ENCODE measurements around the gene FBXW10. TPM values are rescaled to one million over a fixed set of nuclear protein-coding genes. Genes with fewer than 3 reads are reported as not detected.
"Not testable (repeated sequence)": the region's sequence is repeated elsewhere in the genome, so short reads cannot be mapped to it uniquely, and the experiment has no call there.

The FBXW10 gene
- polyA plus RNA-seq, 3 donors = 0.05 to 0.12 TPM; not detected in 1

DNA sequence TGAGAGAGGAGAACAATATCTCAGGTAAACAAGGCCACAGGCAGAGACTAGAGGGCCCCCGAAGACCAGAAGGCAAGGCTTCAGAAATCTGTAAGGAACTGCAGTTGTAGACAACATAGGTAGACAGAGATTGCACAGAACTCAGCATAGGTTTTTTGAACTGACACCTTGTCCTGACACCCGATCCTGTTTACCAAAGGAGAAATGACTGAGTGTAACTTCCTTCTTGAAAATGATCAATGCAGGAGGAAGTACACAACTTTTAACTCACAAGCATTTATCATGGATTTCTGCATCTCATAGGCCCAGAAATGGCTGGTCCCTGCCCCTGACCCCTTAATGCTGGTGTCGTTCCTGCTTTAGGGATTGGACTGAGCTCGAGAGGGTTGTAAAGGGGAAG, 872 bp downstream of the FBXW10 start:
- 41 to 69% (median 48%) methylated on average over 3 to 4 of the region's 4 CpGs for WGBS, 3 donors
- not testable (repeated sequence) for H3K27ac ChIP-seq (ENCODE audit: low read depth, low read length)

DNA sequence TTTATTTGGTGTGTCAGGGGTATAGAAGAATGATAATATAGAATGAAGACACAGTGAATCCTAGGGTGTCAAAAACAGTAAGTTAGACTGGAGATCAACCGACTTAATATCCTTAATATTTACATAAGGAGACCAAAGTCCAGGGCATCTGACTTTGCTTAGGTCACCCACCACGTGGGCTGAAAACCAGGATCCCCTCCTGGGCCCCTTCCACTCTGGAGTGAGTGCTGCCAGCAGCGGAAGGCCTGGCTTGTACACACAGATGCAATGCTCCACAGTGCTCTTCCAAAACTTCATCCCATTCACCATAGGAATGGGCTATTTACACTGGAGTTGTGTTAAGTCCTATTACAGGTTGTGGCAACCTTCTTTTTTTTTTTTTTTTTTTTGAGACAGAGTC, 2.7 kb downstream of the FBXW10 start:
- 50 to 74% (median 52%) methylated on average over 3 of the region's 3 CpGs for WGBS, 3 donors
- H3K27ac ChIP-seq (ENCODE audit: low read depth, low read length) = not testable (repeated sequence)

DNA sequence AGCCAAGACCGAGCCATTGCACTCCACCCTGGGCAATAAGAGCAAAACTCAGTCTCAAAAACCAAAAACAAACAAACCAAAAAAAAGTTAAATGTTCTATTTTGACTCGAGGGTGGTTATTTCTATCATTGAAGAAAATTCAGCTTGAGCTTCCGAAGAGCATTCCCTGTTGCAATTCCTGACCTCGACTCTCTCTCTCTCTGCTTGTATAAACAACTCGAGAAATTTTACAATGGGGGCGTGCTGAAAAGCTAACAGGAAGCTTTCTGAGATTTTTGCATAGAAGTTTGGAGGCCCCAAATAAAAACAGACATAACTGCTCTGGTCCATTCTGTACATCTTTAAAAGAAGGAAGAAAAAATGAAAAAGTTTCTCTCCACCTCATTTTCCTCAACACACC, 3.6 kb downstream of the FBXW10 start:
- 64 to 69% (median 64%) methylated on average over 5 to 6 of the region's 6 CpGs for WGBS, 3 donors
- H3K27ac ChIP-seq (ENCODE audit: low read depth, low read length) = not testable (repeated sequence)

DNA sequence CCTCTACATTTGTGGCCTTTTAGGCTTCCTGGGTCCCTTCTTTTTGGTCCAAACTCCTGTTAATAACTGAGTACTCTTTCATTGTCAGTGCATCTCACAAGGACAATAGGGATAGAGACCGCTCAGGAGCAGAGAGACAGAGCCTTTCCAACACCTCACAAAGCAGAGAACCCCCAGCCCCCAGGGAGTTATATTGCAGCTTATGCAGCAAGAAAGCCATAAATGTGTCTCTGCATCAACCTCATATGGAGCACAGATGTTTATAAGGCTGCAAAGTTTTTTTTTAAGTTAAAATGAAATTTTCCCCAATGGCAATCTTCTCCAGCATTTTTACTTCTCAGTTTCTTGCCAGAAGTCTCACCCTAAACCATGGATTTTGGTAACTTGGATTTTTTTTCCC, 6.4 kb downstream of the FBXW10 start:
- 82 to 86% (median 85%) methylated on average over 1 of the region's 1 CpG for WGBS, 3 donors
- H3K27ac ChIP-seq (ENCODE audit: low read depth, low read length) = not testable (repeated sequence)

DNA sequence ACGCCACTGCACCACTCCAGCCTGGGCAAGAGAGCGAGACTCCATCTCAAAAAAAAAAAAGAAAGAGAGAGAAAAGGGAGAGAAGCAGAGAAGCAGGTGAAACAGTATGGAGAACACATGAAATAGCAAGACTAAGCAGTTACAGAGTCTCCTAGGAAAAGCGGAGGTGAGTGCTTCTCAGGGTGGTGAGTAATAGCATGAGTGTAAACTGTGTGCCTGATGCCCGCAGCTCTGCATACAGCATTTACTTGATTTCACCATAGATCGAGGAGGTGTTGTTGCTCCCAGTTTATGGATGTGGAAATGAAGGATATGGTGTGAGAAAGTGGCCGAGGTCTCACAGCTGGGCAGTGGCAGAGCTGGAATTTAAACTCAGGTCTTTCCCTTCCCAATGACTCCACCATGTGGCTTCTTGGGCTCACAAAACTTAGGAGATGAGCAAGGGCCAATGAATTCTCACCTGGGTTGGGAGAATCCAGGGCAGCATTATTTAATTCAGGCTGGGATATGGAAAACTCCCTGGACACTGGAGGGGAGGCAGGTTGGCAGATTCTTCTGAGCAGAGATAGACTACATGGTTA, 10.1 kb downstream of the FBXW10 start:
- H3K27ac ChIP-seq (ENCODE audit: low read depth, low read length) = not testable (repeated sequence)
- 74 to 89% (median 80%) methylated on average over 5 of the region's 6 CpGs for WGBS, 3 donors

DNA sequence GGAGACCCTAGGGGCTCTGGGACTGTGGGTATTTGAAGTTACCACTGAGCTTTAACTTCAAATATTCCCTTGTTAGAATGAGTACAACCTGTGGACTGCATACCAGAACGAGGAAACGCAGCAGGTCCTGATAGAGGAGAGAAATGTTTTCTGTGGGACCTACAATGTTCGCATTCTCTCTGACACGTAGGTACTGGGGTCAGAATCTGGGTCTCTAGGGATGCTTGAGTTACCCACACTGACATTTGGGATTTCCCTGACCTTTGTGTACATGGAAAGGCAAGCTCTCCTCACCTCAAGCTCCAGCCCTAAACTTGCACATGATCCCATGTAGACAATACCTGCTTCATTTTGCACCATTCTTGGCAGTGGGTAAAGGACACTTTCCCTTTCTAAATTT, 12.1 kb downstream of the FBXW10 start:
- 73 to 85% (median 82%) methylated on average over 4 of the region's 4 CpGs for WGBS, 3 donors
- not testable (repeated sequence) for H3K27ac ChIP-seq (ENCODE audit: low read depth, low read length)

DNA sequence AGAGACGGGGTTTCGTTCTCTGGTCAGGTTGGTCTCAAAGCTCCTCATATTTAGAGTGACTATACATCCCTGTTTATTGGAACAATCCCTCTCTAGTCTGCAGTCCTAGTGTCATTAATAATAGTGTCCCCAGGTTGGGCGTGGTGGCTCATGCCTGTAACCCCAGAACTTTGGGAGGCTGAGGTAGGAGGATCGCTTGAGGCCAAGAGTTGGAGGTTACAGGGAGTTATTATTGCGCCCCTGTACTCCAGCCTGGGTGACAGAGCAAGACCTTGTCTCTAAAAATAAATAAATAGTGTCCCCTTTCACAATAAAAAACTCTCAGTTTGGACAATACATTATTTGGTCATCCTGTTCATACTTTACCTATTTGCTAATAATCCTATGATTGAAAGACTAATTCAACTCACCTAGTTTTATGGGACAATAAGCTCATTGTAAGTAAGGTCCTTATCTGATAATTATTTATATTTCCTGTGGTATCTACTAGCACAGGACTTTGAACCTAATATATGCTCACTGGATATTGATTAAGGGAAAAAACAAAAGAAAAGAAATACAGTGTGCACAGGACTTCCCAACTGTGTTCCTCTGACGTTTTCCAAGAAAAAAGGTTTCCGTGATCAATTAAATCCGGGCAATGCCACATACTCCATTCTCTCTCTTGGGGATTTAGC, 13.7 kb downstream of the FBXW10 start:
- WGBS, 3 donors = 74 to 92% (median 89%) methylated on average over 8 of the region's 8 CpGs
- not testable (repeated sequence) for H3K27ac ChIP-seq (ENCODE audit: low read depth, low read length)

DNA sequence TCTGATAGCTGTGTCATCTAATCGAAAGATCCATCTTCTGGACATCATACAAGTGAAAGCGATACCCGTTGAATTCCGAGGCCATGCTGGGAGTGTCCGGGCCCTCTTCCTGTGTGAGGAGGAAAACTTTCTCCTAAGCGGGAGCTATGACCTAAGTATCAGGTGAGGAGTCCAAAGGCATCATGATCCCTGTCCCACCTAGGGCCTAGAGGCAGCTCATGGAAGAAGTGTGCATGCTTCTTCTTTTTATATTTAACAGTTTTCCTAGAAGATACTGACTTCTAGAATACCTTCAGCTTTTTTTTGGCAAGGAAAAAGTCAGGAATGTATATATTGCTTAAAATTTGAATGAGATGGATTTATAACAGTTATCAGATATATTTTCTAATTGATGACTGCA, 14.5 kb downstream of the FBXW10 start:
- H3K27ac ChIP-seq (ENCODE audit: low read depth, low read length) = not testable (repeated sequence)
- 89 to 100% (median 95%) methylated on average over 1 to 2 of the region's 6 CpGs for WGBS, 3 donors

DNA sequence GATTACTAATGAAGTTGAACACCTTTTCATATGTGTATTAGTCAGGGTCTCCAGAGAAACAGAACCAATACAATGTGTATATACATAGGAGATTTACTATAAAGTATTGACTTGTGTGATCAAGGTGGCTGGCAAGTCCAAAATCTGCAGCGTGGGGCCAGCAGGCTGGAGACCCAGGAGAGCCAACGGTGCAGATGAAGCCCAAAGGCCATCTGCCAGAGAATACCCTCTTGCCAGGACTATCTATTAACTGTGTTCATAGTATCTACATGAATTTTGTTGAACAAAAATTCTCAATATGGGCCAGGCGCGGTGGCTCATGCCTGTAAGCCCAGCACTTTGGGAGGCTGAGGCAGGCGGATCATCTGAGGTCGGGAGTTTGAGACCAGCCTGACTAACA, 16.4 kb downstream of the FBXW10 start:
- WGBS, 3 donors = 91 to 98% (median 92%) methylated on average over 4 to 6 of the region's 6 CpGs
- not testable (repeated sequence) for H3K27ac ChIP-seq (ENCODE audit: low read depth, low read length)

DNA sequence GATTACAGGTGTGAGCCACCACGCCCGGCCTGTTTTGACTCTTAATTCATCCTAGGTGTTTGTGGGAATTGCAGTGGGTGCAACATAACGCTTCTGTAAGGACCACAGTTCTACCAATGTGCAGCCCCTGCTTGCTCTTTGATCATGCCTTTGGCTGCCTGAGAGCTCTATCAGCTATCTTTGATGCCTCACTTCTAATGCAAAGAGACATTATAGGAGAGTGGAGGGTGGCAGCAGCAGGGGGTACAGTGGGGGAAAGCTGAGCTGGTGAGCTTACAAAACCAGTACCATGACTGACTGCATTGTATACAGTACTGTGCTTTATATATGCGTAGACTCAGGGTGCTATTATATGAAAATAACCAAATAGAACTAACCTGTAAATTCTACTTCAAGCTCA, 26.7 kb downstream of the FBXW10 start:
- H3K27ac ChIP-seq (ENCODE audit: low read depth, low read length) = not testable (repeated sequence)
- WGBS, 3 donors = 84 to 100% (median 91%) methylated on average over 3 of the region's 4 CpGs

DNA sequence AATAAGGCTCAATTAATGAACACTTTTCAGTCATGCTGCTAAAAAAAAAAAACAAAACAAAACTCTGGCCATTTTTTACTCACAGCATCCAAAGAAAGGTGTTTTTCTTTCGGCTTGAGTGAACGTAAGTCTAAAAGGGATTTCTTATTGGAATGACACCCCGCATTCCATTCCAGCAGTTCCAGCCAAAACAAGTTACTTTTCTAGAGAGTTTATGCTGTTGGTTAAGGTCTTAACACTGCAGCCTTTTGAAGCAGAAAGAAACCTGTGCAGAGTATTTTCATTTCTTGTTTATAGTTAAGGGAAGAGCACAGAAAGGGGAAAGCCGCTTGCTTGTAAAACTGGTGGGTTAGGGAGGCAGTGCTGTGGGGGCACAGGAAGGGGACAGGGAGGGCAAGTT, 27.2 kb downstream of the FBXW10 start:
- WGBS, 3 donors = 59 to 79% (median 61%) methylated on average over 4 of the region's 4 CpGs
- H3K27ac ChIP-seq (ENCODE audit: low read depth, low read length) = not testable (repeated sequence)

DNA sequence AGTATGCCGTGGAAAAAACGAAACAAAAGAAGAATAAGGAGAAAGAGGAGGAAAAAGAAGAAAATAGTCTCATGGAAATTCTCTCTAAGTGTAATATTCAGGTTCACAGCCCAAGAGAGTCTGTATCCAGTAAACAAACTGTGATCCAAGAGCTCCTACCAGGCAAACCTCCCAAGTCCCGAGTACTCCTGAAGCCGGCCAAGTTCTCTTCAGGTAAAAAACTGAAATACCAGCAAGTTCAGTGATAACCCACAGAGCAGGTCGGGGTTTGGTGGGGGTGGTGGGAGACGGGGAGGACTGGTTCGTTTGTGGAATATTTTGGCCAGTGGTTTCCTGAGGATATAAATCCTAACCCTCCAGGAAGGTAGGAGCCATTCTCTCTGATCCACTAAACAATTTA, 28.6 kb downstream of the FBXW10 start:
- WGBS, 3 donors = 66 to 85% (median 73%) methylated on average over 7 of the region's 7 CpGs
- no peak overlapping the region for H3K27ac ChIP-seq (ENCODE audit: low read depth, low read length)

DNA sequence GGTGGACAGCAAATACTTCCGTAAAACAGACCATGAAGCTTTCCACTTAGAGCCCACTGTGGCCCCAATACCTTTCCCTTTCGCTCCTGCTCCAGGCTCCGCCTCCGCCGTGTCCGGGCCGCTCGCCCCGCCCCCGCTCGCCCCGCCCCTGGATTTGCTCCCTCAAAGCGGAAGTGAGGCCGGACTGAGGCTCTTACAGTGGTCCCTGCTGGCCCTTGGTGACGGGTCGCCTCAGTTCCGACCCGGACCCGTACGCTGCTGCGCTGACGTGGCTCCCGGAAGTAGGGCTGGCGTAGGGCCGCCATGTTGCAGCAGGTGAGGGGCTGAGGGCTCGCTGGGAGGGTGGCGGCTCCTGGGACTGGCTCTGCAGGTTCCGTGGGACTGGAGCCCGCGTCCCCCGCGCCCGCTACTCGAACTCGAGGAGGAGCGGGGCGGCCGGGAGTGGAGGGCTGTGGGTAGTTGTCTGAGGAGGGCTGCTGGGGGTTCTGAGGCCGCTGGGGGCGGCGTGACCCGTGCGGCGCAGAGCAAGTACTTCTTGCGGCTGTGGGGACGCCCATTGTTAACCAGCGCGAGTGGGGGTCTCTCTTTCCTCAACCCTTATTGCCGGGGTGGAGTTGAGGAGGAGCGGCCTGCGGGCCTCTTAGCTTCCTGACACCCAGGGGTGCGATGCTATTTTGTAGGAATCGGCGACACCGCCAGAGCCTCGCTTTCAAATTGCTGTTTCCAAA, 37.3 kb downstream of the FBXW10 start, which contains the start of gene TVP23B:
Gene TVP23B, plus strand, starts transcription at position 193 of the 728 bp plus-strand sequence. Its CDS starts 111 bp downstream, at position 304.
- not testable (repeated sequence) for H3K27ac ChIP-seq (ENCODE audit: low read depth, low read length)
- 0 to 1% (median 0%) methylated on average over 38 to 53 of the region's 56 CpGs for WGBS, 3 donors

DNA sequence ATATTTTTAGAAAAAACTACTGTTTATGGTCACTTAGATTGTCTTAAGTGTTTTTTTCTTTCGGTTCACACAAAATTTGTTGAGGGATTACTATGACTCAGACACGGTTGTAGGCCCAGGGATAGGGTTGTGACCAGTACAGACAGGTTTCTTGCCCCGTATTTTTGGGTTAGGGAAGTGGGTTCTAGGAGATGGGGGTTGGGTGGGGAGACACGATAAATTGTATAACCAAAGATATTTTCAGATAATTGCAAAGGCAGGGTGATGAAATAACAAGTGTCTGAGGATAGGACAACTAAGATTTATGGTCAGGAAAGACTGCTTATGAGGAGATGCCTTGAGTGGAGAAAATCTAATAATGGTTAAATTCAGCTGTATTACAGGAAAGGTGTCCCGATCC, 38.0 kb downstream of the FBXW10 start:
- not testable (repeated sequence) for H3K27ac ChIP-seq (ENCODE audit: low read depth, low read length)
- WGBS, 3 donors = 8 to 12% (median 8%) methylated on average over 3 of the region's 5 CpGs

DNA sequence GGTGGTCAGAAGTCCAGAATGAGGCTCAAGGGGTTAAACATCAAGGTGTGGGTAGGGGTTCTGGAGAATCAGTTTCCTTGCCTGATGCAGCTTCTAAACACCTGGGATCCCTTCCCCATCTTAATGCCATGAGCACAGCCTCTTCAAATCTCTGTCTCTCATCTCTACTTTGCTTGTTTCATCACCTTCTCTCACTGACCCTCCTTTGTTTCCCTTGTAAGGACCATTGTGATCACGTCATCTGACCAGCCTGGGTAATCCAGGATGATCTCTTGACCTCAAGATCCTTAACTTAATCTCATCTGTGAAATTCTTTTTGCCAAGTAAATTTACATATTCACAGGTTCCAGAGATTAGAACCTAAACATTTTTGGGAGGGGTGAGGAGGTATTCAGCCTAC, 42.1 kb downstream of the FBXW10 start:
- not testable (repeated sequence) for H3K27ac ChIP-seq (ENCODE audit: low read depth, low read length)
- WGBS, 3 donors = 78 to 88% (median 85%) methylated on average over 1 of the region's 1 CpG

DNA sequence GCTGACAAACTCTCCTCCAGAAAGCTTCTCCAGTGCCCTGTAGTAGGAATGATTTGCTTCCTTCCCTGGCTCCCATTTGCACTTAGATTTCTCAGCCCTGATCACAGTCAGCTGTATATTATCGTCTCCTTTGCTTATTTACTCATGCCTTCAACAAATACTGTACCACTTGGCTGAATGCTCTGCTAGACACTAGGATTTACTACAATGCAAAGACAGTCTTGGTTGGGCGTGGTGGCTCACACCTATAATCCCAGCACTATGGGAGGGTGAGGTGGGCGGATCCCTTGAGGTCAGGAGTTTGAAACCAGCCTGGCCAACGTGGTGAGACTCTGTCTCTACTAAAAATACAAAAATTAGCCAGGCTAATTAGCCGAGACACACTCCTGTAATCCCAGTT, 43.0 kb downstream of the FBXW10 start:
- H3K27ac ChIP-seq (ENCODE audit: low read depth, low read length) = not testable (repeated sequence)
- WGBS, 3 donors = 78 to 86% (median 82%) methylated on average over 4 of the region's 5 CpGs

DNA sequence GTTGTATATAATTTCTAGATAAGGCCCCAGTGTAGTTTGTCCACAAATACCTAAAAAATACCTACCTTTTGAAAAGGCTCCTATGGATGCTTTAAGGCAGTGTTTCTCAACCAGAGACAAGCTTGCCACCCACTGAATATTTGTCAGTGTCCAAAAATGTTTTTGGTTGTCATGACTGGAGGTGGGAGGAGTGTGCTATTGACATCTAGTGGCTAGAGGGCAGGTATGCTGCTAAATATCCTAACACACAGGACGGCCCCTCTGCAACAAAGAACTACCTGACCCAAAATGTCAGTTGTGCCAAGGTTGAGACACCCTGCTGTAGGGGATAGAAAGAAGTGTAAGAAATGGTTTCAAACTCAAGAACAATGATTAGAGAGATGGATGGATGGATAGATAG, 47.5 kb downstream of the FBXW10 start:
- 0 to 50% methylated on average over 1 of the region's 1 CpG; no CpG with 5 or more reads in 1 of the 3 donors for WGBS, 3 donors
- not testable (repeated sequence) for H3K27ac ChIP-seq (ENCODE audit: low read depth, low read length)

DNA sequence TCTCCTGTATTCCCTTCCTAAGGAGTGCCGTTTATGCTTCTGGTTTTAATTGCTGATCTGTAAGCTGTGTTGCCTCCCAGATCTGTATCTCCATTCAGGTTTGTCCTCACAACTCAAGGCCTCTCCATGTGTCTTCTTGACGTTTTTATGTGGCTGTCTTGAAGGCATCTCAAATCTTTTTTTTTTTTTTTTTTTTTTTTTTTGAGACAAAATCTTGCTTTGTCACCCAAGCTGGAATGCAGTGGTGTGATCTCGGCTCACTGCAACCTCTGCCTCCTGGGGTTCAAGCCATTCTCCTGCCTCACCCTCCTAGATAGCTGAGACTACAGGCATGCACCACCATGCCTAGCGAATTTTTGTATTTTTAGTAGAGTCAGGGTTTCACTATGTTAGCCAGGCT, 51.0 kb downstream of the FBXW10 start:
- 65 to 77% (median 67%) methylated on average over 4 of the region's 4 CpGs for WGBS, 3 donors
- H3K27ac ChIP-seq (ENCODE audit: low read depth, low read length) = not testable (repeated sequence)

DNA sequence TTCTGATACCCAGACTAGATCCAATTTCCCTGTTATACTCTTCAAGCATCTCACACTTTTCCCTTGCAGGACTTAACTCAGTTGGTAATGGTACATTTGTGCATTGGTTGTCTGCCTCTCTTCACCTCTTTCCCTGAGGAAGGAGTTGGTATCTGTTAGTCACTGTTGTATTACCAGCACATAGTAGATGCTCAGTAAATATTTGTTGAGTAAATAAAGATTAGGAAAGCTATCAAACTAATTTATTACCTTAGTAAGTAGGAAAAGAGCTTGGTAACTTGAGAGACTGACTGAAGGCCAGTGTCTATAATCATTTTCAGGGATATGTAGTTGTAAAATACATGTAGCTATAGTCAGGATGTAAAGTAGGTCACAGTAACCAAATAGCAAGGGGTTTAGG, 53.0 kb downstream of the FBXW10 start:
- H3K27ac ChIP-seq (ENCODE audit: low read depth, low read length) = not testable (repeated sequence)
